Neuronal stem cell (in vitro differentiated cells): Measurements from ENCODE around the gene TASP1.

ENCODE experiments used
- DNase-seq: peaks from one replicate; pipeline ENCODE4 v3.0.0-alpha.2; 2013; ENCODE audit warnings: low spot score
- H2AFZ ChIP-seq: one replicate; pipeline ENCODE4 v1.6.1; 2013; ENCODE audit warnings: mild to moderate bottlenecking, low read length, inconsistent platforms
- H2AK5ac ChIP-seq: 2 replicates; pipeline ENCODE4 v1.6.1; 2013; ENCODE audit warnings: low read depth, mild to moderate bottlenecking, inconsistent platforms, low read length, moderate library complexity, mixed read lengths
- H2BK120ac ChIP-seq: 2 replicates; pipeline ENCODE4 v1.6.1; 2013; ENCODE audit warnings: low read depth, mild to moderate bottlenecking, inconsistent platforms, low read length, moderate library complexity, mixed read lengths
- H2BK12ac ChIP-seq: one replicate; pipeline ENCODE4 v1.6.1; 2013; ENCODE audit warnings: low read length, inconsistent platforms
- H2BK15ac ChIP-seq: 2 replicates; pipeline ENCODE4 v1.6.1; 2013; ENCODE audit warnings: mild to moderate bottlenecking, low read length, inconsistent platforms, mixed read lengths
- H2BK5ac ChIP-seq: one replicate; pipeline ENCODE4 v1.6.1; 2013; ENCODE audit warnings: inconsistent platforms, mild to moderate bottlenecking, low read length, moderate library complexity
- H3K14ac ChIP-seq: one replicate; pipeline ENCODE4 v1.6.1; 2013; ENCODE audit warnings: low read length, inconsistent platforms
- H3K18ac ChIP-seq: 2 replicates; pipeline ENCODE4 v1.6.1; 2013; ENCODE audit warnings: low read length, inconsistent platforms
- H3K23ac ChIP-seq: 2 replicates; pipeline ENCODE4 v1.6.1; 2013; ENCODE audit warnings: low read depth, mild to moderate bottlenecking, mixed read lengths, low read length, inconsistent platforms; ENCODE audit not compliant: poor library complexity
- H3K27ac ChIP-seq: replicated peaks from 3 replicates; pipeline ENCODE4 v1.5.1; 2013; ENCODE audit warnings: low read length, inconsistent platforms
- H3K27me3 ChIP-seq, 3 experiments: 2 replicates each; pipeline ENCODE4 v1.6.1; 2013; ENCODE audit warnings: low read length in 3 of 3, mild to moderate bottlenecking in 2 of 3, inconsistent platforms in 1 of 3, low read depth in 1 of 3, mixed read lengths in 1 of 3, moderate library complexity in 1 of 3; ENCODE audit not compliant: control insufficient read depth in 3 of 3, insufficient read depth in 3 of 3
- H3K36me3 ChIP-seq, 2 donors: replicated peaks in 1 of 2; 2 replicates each; pipeline ENCODE4 v1.6.1; 2013; ENCODE audit warnings: low read length in 2 of 2; ENCODE audit not compliant: control insufficient read depth in 2 of 2, insufficient read depth in 2 of 2
- H3K4ac ChIP-seq: 2 replicates; pipeline ENCODE4 v1.6.1; 2013; ENCODE audit warnings: inconsistent platforms, mild to moderate bottlenecking, low read length, moderate library complexity
- H3K4me1 ChIP-seq, 2 donors: 1 replicate in 1 of 2; 2 replicates in 1 of 2; pipeline ENCODE4 v1.6.1; 2013; ENCODE audit warnings: low read length in 2 of 2, low read depth in 1 of 2; ENCODE audit not compliant: control insufficient read depth in 2 of 2, insufficient read depth in 1 of 2
- H3K4me2 ChIP-seq: one replicate; pipeline ENCODE4 v1.6.1; 2013; ENCODE audit warnings: mild to moderate bottlenecking, low read length, inconsistent platforms; ENCODE audit not compliant: insufficient read depth, poor library complexity, severe bottlenecking
- H3K4me3 ChIP-seq, 2 donors: 2 replicates each; pipeline ENCODE4 v1.5.1; 2013; ENCODE audit warnings: low read length in 2 of 2, mild to moderate bottlenecking in 2 of 2, inconsistent platforms in 1 of 2, moderate library complexity in 1 of 2
- H3K79me1 ChIP-seq: one replicate; pipeline ENCODE4 v1.6.1; 2013; ENCODE audit warnings: low read depth, mild to moderate bottlenecking, inconsistent platforms, low read length, moderate library complexity
- H3K9ac ChIP-seq: one replicate; pipeline ENCODE4 v1.6.1; 2013; ENCODE audit warnings: mild to moderate bottlenecking, low read depth, low read length, inconsistent platforms; ENCODE audit not compliant: poor library complexity
- H3K9me3 ChIP-seq, 2 donors: replicated peaks in 1 of 2; 2 replicates each; pipeline versions ENCODE3 to v1.6.1; 2013; ENCODE audit warnings: low read length in 2 of 2, mild to moderate bottlenecking in 2 of 2, inconsistent platforms in 1 of 2, low read depth in 1 of 2, mixed read lengths in 1 of 2, moderate library complexity in 1 of 2; ENCODE audit not compliant: control insufficient read depth in 2 of 2, insufficient read depth in 1 of 2
- H4K8ac ChIP-seq: one replicate; pipeline ENCODE4 v1.6.1; 2013; ENCODE audit warnings: low read depth, mild to moderate bottlenecking, inconsistent platforms, low read length, moderate library complexity
- H4K91ac ChIP-seq: one replicate; pipeline ENCODE4 v1.6.1; 2013; ENCODE audit warnings: low read length, low read depth, mild to moderate bottlenecking, inconsistent platforms; ENCODE audit not compliant: poor library complexity
- WGBS, 2 donors: extraction: QIAGEN DNeasy Blood & Tissue Kit; methylation state at CpG; one replicate each; pipeline ENCODE4 v1.1.7; 2013; ENCODE audit warnings: missing lambda C conversion rate in 2 of 2, mixed read lengths in 1 of 2; ENCODE audit not compliant: insufficient read length in 2 of 2, insufficient replicate concordance in 1 of 2; ENCODE audit errors: extremely low coverage in 2 of 2; 5-methylcytosine and 5-hydroxymethylcytosine counted together

The TASP1 gene

DNA sequence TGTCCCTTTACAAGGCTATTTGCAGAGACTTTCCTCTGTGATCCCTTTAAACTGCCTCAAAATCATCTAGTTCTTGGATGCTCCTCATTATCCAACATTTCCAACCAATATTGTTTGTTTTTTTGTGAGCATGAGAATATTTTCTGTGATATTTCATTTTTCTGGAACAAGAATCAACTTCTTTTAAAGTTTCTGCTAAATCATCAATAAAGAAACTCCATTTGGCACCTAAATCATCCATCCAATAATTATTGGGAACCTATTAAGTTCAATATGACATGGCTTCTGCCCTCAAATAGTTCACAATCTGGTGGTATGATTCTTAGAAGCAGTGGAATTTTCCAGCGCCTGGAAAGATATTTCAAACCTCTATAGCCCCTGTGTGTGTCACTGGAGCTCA lies 210.0 kb downstream of the TASP1 start:
- Histone ChIP-seq H3K27ac (no peak overlapping the region), H3K23ac (no peak overlapping the region), H3K14ac (no peak overlapping the region), H3K9me3 (no peaks in the 10 kb centered on the region), H3K4ac (no peak overlapping the region), H3K4me2 (no peak overlapping the region), H3K79me1 (no peaks in the 10 kb centered on the region), H3K27me3 (no peaks in the 10 kb centered on the region), H4K91ac (no peak overlapping the region), H3K36me3 (no peaks in the 10 kb centered on the region), H2BK120ac (no peak overlapping the region), H2BK15ac (no peak overlapping the region), H4K8ac (no peak overlapping the region), H2BK5ac (no peak overlapping the region), H3K4me3 (no peak overlapping the region), H2AK5ac (no peak overlapping the region), H3K9ac (no peak overlapping the region), H3K18ac (no peak overlapping the region), H2AFZ (no peak overlapping the region), H2BK12ac (no peak overlapping the region), H3K4me1 (peaks cover 0 to 4% of the 10 kb centered on the region in 2 donors)
- DNase-seq, result no peak
- WGBS, 2 donors, result no CpG with 5 or more reads among the region's 1 CpG

DNA sequence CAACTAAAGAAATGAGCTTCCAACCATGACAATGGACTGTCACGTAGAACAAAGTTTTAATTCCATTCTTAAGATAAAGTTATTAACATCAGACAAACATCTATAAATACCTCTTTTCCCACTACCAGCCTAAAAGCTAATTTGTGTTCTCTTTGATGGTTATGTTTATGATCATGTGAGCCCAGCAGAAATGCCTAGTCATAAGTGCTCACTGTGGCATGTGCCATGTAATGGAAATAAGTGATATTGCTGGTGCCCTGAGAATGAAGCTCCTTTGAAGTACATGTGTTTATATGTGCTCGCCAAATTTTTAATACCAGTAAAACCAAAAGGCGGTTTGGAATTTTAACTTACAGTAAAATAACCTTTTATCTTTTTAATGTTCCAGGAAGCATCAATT lies 211.9 kb downstream of the TASP1 start:
- no peak for DNase-seq
- Histone ChIP-seq H3K14ac (no peak overlapping the region), H3K18ac (no peak overlapping the region), H3K79me1 (no peaks in the 10 kb centered on the region), H2BK15ac (no peak overlapping the region), H2AFZ (no peak overlapping the region), H2BK12ac (no peak overlapping the region), H3K4ac (no peak overlapping the region), H3K23ac (no peak overlapping the region), H4K8ac (no peak overlapping the region), H3K4me1 (peaks cover 0 to 4% of the 10 kb centered on the region in 2 donors), H4K91ac (no peak overlapping the region), H3K27me3 (no peaks in the 10 kb centered on the region), H2BK120ac (no peak overlapping the region), H2BK5ac (no peak overlapping the region), H3K4me3 (no peak overlapping the region), H3K36me3 (no peaks in the 10 kb centered on the region), H3K4me2 (no peak overlapping the region), H3K9ac (no peak overlapping the region), H3K27ac (no peak overlapping the region), H3K9me3 (no peaks in the 10 kb centered on the region), H2AK5ac (no peak overlapping the region)
- no CpG with 5 or more reads among the region's 3 CpGs for WGBS, 2 donors

DNA sequence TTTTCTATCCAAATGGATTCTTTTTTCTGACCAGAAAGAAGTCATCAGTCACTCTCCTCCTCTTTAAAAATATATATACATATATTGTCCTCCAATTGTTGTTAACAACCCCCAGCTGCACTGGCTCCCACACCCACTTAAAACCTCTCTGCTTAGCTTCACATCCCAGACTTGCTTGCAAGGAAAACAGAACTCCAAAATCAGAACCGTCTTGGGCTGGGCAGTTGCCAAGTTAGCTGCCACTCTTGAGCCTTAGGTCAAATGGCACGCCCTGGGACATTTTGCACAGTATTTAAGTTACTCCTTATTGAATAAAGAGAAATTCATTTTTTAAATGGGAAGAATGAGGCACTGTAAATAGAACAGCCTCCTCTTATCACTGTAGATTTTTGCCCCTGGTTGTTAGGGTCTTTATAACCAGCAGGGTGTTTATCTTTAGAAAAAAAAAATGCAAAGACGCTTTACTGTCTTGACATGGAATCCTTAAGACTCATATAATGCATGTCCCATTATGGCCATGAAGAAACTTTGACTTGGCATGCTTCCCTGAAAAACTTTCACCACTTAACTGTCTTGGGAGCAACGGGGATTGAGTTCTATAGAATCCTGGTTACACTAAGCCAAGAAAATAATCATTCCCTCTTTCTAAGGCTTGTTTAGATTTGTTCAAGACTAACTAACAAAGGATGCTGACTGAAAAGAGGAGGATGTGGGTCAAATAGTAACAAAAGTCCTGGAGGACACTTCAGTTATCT lies 213.2 kb downstream of the TASP1 start:
- no peak overlapping the region for H2BK120ac ChIP-seq
- H3K23ac ChIP-seq, result no peak overlapping the region
- no peaks in the 10 kb centered on the region for H3K36me3 ChIP-seq
- no peak overlapping the region for H4K91ac ChIP-seq
- H3K14ac ChIP-seq, result no peak overlapping the region
- no peak overlapping the region for H2AFZ ChIP-seq
- WGBS, 2 donors, result no CpG with 5 or more reads among the region's 4 CpGs
- no peak overlapping the region for H4K8ac ChIP-seq
- no peak for DNase-seq
- H3K9ac ChIP-seq, result no peak overlapping the region
- no peak overlapping the region for H3K4me3 ChIP-seq
- no peak overlapping the region for H3K27ac ChIP-seq
- H2AK5ac ChIP-seq, result no peak overlapping the region
- H2BK12ac ChIP-seq, result no peak overlapping the region
- H3K4me2 ChIP-seq, result no peak overlapping the region
- H3K4ac ChIP-seq, result no peak overlapping the region
- H3K4me1 ChIP-seq, result peaks cover 0 to 4% of the 10 kb centered on the region in 2 donors
- H3K79me1 ChIP-seq, result no peaks in the 10 kb centered on the region
- H3K18ac ChIP-seq, result no peak overlapping the region
- H3K27me3 ChIP-seq, result no peaks in the 10 kb centered on the region
- no peaks in the 10 kb centered on the region for H3K9me3 ChIP-seq
- H2BK15ac ChIP-seq, result no peak overlapping the region
- H2BK5ac ChIP-seq, result no peak overlapping the region

DNA sequence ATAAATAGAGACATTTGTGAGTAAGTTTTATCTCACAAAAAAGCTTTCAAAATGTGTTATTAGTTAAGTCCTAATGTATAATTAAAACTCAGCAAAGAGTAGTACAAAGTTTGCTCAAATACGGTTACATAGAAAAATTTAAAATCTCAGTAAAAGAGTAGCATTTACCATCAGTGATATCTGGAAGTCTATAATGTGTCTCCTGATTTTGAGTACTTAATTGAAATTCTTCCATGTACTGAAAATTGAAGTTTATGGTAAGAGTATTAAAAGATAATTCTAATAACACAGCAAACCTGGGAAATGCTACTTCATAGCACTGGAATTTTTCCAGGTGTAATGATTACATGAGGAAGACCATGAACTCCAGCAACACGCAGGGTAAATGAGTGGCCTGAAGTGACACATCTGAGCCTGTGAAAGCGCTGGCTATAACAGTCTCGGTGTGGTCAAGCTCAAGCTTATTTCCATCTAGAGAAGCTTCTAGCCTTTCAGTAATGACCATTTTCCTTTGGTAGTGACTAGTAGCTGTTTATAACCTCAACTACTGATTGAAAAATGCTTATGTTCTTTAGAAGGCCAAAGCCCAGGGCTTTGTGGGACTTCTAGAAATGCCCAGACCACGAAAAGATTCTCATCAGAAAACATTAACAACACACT lies 214.4 kb downstream of the TASP1 start:
- Histone ChIP-seq H3K4me3 (no peak overlapping the region), H3K4ac (no peak overlapping the region), H3K14ac (no peak overlapping the region), H2BK15ac (no peak overlapping the region), H3K27ac (no peak overlapping the region), H3K27me3 (no peaks in the 10 kb centered on the region), H3K4me2 (no peak overlapping the region), H3K9me3 (no peaks in the 10 kb centered on the region), H2BK120ac (no peak overlapping the region), H3K18ac (no peak overlapping the region), H2AK5ac (no peak overlapping the region), H3K79me1 (no peaks in the 10 kb centered on the region), H3K9ac (no peak overlapping the region), H2BK12ac (no peak overlapping the region), H3K36me3 (no peaks in the 10 kb centered on the region), H2AFZ (no peak overlapping the region), H3K23ac (no peak overlapping the region), H3K4me1 (peaks cover 0 to 4% of the 10 kb centered on the region in 2 donors), H4K91ac (no peak overlapping the region), H2BK5ac (no peak overlapping the region), H4K8ac (no peak overlapping the region)
- DNase-seq, result no peak
- no CpG with 5 or more reads among the region's 5 CpGs for WGBS, 2 donors
